ENCODE data around the gene DMXL2.

- no peak for TF ChIP-seq SUZ12 (IDR thresholded peaks at IDR 0.05)
- no peak for TF ChIP-seq BHLHE40 (IDR thresholded peaks at IDR 0.05; ENCODE audit: borderline replicate concordance)
- no peak for TF ChIP-seq PKNOX1 (IDR thresholded peaks at IDR 0.05)
- no peak for TF ChIP-seq L3MBTL2 (conservative IDR thresholded peaks at IDR 0.05)
- no peak for TF ChIP-seq ARNT (IDR thresholded peaks at IDR 0.05)
- no peak for TF ChIP-seq NFRKB (IDR thresholded peaks at IDR 0.05)
- TF ChIP-seq TARDBP (IDR thresholded peaks at IDR 0.05): no peak
- TF ChIP-seq SP1 (IDR thresholded peaks at IDR 0.05): no peak
- TF ChIP-seq ELF4 (IDR thresholded peaks at IDR 0.05): no peak
- TF ChIP-seq FOXA1 (IDR thresholded peaks at IDR 0.05): no peak
- TF ChIP-seq FOXM1 (IDR thresholded peaks at IDR 0.05; ENCODE audit: borderline replicate concordance): no peak
- no peak for TF ChIP-seq FOXK2 (IDR thresholded peaks at IDR 0.05)
Measured at GRCh38 chr15:51493892-51494291, 128.7 kb downstream of the DMXL2 start.

Data from HEK293T (cell line).